ENCODE measurements around the gene RPS6KA3. TPM values are rescaled to one million over a fixed set of nuclear protein-coding genes. Genes with fewer than 3 reads are reported as not detected.

The RPS6KA3 gene
- polyA plus RNA-seq, 1 experiment: 15.4 TPM

DNA sequence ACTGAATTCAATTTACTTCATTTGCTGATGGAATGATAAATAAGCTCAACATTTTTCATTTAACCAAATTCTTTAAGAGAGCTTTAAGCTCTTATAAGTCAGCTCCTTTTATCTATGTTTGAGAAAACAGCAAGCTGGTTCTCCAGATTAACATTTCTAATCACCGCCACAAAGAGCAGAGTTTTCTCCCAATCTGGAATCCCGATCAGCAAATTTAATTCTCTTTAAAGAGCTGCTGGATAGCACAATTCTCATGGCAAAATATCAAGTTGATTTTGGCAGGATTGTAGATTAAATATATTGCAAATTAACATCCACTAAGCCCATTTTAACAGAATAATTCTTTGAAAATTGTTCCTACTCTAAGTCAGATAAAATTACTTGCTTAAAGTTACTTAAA, 48.8 kb downstream of the RPS6KA3 start:
- DNase-seq (ENCODE audit: low read depth): no peak
- POLR2A ChIA-PET: no interaction called here
- Histone ChIP-seq H3K4me3 (ENCODE audit: low read depth, low read length) (no peak overlapping the region), H3K27me3 (ENCODE audit: control insufficient read depth, insufficient read depth, low read length) (no peaks in the 10 kb centered on the region), H3K36me3 (ENCODE audit: control insufficient read depth, insufficient read depth, low read length) (no peaks in the 10 kb centered on the region)
- TF ChIP-seq, protein P1, sequence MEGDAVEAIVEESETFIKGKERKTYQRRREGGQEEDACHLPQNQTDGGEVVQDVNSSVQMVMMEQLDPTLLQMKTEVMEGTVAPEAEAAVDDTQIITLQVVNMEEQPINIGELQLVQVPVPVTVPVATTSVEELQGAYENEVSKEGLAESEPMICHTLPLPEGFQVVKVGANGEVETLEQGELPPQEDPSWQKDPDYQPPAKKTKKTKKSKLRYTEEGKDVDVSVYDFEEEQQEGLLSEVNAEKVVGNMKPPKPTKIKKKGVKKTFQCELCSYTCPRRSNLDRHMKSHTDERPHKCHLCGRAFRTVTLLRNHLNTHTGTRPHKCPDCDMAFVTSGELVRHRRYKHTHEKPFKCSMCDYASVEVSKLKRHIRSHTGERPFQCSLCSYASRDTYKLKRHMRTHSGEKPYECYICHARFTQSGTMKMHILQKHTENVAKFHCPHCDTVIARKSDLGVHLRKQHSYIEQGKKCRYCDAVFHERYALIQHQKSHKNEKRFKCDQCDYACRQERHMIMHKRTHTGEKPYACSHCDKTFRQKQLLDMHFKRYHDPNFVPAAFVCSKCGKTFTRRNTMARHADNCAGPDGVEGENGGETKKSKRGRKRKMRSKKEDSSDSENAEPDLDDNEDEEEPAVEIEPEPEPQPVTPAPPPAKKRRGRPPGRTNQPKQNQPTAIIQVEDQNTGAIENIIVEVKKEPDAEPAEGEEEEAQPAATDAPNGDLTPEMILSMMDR (IDR thresholded peaks at IDR 0.05; ENCODE audit: insufficient read depth, low read depth, low read length): no peak
- CTCF ChIA-PET: no interaction called here

DNA sequence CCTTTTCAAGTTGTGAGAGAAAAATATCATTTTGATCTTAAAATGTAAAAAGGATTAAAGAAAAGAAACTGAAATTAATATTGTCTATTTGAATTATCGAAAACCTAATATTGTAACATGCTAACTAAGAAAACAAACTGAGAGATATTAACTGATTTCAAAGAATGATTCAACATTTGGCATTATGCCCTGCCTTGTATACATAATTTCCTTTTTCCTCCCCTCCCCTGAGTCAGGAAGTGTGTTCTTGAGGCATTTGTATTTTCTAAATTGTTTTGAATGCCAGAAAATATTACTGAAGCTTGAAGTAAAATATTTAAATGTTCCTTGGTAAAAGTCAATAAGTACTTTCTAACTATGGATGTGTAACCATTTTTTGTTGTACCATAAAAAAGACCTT, 49.4 kb downstream of the RPS6KA3 start:
- no peaks in the 10 kb centered on the region for H3K36me3 ChIP-seq (ENCODE audit: control insufficient read depth, insufficient read depth, low read length)
- DNase-seq (ENCODE audit: low read depth): no peak
- ChIA-PET POLR2A (no interaction called here), CTCF (no interaction called here)
- H3K4me3 ChIP-seq (ENCODE audit: low read depth, low read length): no peak overlapping the region
- no peaks in the 10 kb centered on the region for H3K27me3 ChIP-seq (ENCODE audit: control insufficient read depth, insufficient read depth, low read length)
- TF ChIP-seq, protein P1 (IDR thresholded peaks at IDR 0.05; ENCODE audit: insufficient read depth, low read depth, low read length): no peak

DNA sequence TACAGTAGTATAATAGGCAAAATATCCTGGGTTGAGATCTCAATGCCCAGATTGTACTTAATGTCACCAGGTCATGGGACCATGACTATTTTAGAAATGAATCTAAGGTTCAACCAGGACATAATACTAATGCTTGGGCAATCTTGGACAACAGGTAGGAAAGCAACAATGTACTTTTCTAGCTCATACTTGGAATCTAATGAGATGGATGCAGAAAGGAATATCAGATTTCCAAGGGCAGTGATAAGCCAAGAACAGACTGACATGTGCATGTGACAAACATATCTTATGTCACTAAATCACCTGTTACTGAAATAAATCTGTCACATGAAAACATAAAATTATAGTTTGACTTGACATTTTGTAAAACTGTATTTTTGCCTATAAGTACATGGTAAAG, 51.1 kb downstream of the RPS6KA3 start:
- Histone ChIP-seq H3K36me3 (ENCODE audit: control insufficient read depth, insufficient read depth, low read length) (no peaks in the 10 kb centered on the region), H3K27me3 (ENCODE audit: control insufficient read depth, insufficient read depth, low read length) (no peaks in the 10 kb centered on the region), H3K4me3 (ENCODE audit: low read depth, low read length) (no peak overlapping the region)
- no peak for DNase-seq (ENCODE audit: low read depth)
- ChIA-PET POLR2A (no interaction called here), CTCF (no interaction called here)
- TF ChIP-seq, protein P1 (IDR thresholded peaks at IDR 0.05; ENCODE audit: insufficient read depth, low read depth, low read length): no peak

DNA sequence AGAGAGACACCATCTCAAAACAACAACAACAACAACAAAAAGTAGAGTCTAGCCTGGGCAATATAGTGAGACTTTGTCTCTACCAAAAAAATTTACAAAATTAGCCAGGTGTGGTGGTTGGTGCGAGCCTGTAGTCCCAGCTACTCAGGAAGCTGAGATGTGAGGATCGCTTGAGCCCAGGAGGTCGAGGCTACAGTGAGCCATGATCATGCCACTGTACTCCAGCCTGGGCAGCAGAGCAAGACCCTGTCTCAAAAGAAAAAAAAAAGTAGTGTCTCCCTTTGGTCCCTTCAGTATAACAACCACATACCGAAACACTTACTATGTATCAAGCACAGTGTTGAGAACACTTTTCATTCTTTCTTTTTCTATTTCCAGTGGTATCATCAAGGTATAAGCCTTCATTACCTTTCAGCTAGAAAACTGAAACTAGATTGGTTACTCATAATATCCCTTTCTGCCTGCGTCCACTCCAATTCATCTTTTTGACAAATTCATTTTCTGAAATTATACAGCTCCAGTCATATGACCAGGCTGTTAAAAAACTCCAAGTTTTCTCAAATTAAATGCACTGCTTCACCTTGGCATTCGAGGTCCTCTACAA, 54.1 kb downstream of the RPS6KA3 start:
- H3K4me3 ChIP-seq (ENCODE audit: low read depth, low read length): no peak overlapping the region
- no peaks in the 10 kb centered on the region for H3K36me3 ChIP-seq (ENCODE audit: control insufficient read depth, insufficient read depth, low read length)
- DNase-seq (ENCODE audit: low read depth): no peak
- TF ChIP-seq, protein P1 (IDR thresholded peaks at IDR 0.05; ENCODE audit: insufficient read depth, low read depth, low read length): no peak
- ChIA-PET POLR2A (no interaction called here), CTCF (no interaction called here)
- H3K27me3 ChIP-seq (ENCODE audit: control insufficient read depth, insufficient read depth, low read length): no peaks in the 10 kb centered on the region

DNA sequence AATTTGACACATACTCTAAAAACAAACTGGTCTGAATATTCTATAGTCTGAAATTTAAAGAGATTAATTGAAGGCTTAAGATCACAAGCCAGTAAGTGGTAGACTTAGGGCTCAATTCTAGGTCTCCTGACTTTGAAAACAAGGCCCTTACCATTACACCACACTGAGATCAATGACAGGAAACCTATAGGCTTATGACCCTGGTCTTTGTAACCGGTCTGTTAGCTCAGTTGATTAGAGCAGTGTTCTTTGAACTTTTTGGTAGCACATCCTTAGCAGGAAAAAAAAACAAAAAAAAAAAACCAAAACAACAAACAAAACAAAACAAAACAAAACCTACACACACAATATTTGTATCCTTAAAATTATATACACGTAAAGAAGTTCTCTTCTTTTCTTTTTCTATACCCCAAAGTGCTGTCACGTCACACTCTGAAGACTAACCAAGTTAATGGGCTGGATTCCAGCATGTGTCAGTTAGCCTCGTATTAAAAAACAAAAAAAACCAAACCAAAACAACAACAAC, 55.4 kb downstream of the RPS6KA3 start:
- ChIA-PET CTCF (no interaction called here), POLR2A (no interaction called here)
- Histone ChIP-seq H3K27me3 (ENCODE audit: control insufficient read depth, insufficient read depth, low read length) (no peaks in the 10 kb centered on the region), H3K36me3 (ENCODE audit: control insufficient read depth, insufficient read depth, low read length) (no peaks in the 10 kb centered on the region), H3K4me3 (ENCODE audit: low read depth, low read length) (no peak overlapping the region)
- no peak for DNase-seq (ENCODE audit: low read depth)
- TF ChIP-seq, protein P1 (IDR thresholded peaks at IDR 0.05; ENCODE audit: insufficient read depth, low read depth, low read length): no peak
